Keratinocyte (primary cell): ENCODE results near the gene FSIP1. TPM values are rescaled to one million over a fixed set of nuclear protein-coding genes. Genes with fewer than 3 reads are reported as not detected.
A peak's percentile ranks its signal among the peaks of the same experiment; 100 is the strongest.

Experiments used
- DNase-seq: peaks from one replicate; pipeline ENCODE4 v3.0.0-alpha.2; 2011; ENCODE audit warnings: low read depth, missing footprints, low spot score
- FAIRE-seq: peaks from 2 replicates; lab custom pipeline; 2011; peaks lifted over from hg19 to GRCh38; lab: Jason Lieb, UNC
- H2AFZ ChIP-seq: 2 replicates; pipeline ENCODE4 v1.6.0; 2012; ENCODE audit warnings: low read length, control low read depth, inconsistent platforms; ENCODE audit not compliant: control insufficient read depth
- H3K27ac ChIP-seq: 2 replicates; pipeline ENCODE4 v1.5.1; 2011; ENCODE audit warnings: low read length; ENCODE audit not compliant: control insufficient read depth, insufficient read depth
- H3K27me3 ChIP-seq: 3 replicates; pipeline ENCODE4 v1.6.0; 2011; ENCODE audit warnings: low read length; ENCODE audit not compliant: control insufficient read depth, insufficient read depth; ENCODE audit errors: extremely low read depth
- H3K36me3 ChIP-seq, 2 experiments: 2 replicates in 1 of 2; 3 replicates in 1 of 2; pipeline ENCODE4 v1.5.1; 2011; ENCODE audit warnings: low read length in 2 of 2, mild to moderate bottlenecking in 1 of 2; ENCODE audit not compliant: control insufficient read depth in 2 of 2, insufficient read depth in 2 of 2; ENCODE audit errors: extremely low read depth in 1 of 2
- H3K4me1 ChIP-seq: 3 replicates; pipeline ENCODE4 v1.5.1; 2011; ENCODE audit warnings: low read length; ENCODE audit not compliant: control insufficient read depth, insufficient read depth; ENCODE audit errors: extremely low read depth
- H3K4me2 ChIP-seq: 3 replicates; pipeline ENCODE4 v1.6.0; 2011; ENCODE audit warnings: low read depth, low read length; ENCODE audit not compliant: control insufficient read depth, insufficient read depth; ENCODE audit errors: extremely low read depth
- H3K4me3 ChIP-seq, 3 experiments: fragments of 200-600 bp in 1 of 3; sonication (generic) in 1 of 3; 2 replicates in 2 of 3; 3 replicates in 1 of 3; pipeline ENCODE4 v1.5.1; 2011 to 2016; ENCODE audit warnings: low read length in 3 of 3, mild to moderate bottlenecking in 3 of 3, control low read depth in 2 of 3, inconsistent platforms in 1 of 3, low read depth in 1 of 3, mixed read lengths in 1 of 3, mixed run types in 1 of 3, moderate library complexity in 1 of 3; ENCODE audit not compliant: control insufficient read depth in 2 of 3, insufficient read depth in 2 of 3; ENCODE audit errors: extremely low read depth in 1 of 3
- H3K79me2 ChIP-seq: 2 replicates; pipeline ENCODE4 v1.6.0; 2012; ENCODE audit warnings: low read length; ENCODE audit not compliant: control insufficient read depth, insufficient read depth
- H3K9ac ChIP-seq: 3 replicates; pipeline ENCODE4 v1.6.0; 2011; ENCODE audit warnings: low read length; ENCODE audit not compliant: control insufficient read depth, insufficient read depth; ENCODE audit errors: extremely low read depth
- H3K9me1 ChIP-seq: 3 replicates; pipeline ENCODE4 v1.6.0; 2011; ENCODE audit warnings: low read length; ENCODE audit not compliant: control insufficient read depth, insufficient read depth; ENCODE audit errors: extremely low read depth
- H3K9me3 ChIP-seq: 2 replicates; pipeline ENCODE4 v1.5.1; 2012; ENCODE audit warnings: low read depth, low read length; ENCODE audit not compliant: control insufficient read depth
- H4K20me1 ChIP-seq: 3 replicates; pipeline ENCODE4 v1.6.0; 2011; ENCODE audit warnings: low read length; ENCODE audit not compliant: control insufficient read depth, insufficient read depth; ENCODE audit errors: extremely low read depth
- EZH2 ChIP-seq: IDR thresholded peaks from one replicate; pipeline ENCODE4 v1.6.1; 2012; ENCODE audit warnings: inconsistent platforms, mild to moderate bottlenecking, low read length, moderate library complexity
- dilution Hi-C: fragments of 300-500 bp; cut with MboI; formaldehyde crosslinking; loops from one replicate; pipeline ENCODE4 v1.7.0; 2020; ENCODE audit warnings: low sequenced_read_pairs; ENCODE audit not compliant: extremely low pct_ligation_motif_present
- polyA plus RNA-seq, 5 experiments: library from polyadenylated mRNA; depleted of rRNA in 3 of 5; stranded (reverse) in 3 of 5; stranded (forward) in 1 of 5; unstranded in 1 of 5; fragments of >200 nt; gene quantifications; 1 replicate in 1 of 5; 2 replicates in 3 of 5; 3 replicates in 1 of 5; pipeline versions ENCODE4 v1.2.1 to v1.2.3, GENCODE V29; 2011 to 2012; ENCODE audit warnings: missing spikeins in 2 of 5, low read depth in 1 of 5, low replicate concordance in 1 of 5
- TF ChIP-seq, protein P1 (sequence below), 3 experiments: IDR thresholded peaks in 1 of 3; conservative IDR thresholded peaks in 1 of 3; optimal IDR thresholded peaks in 1 of 3; 2 replicates in 2 of 3; 3 replicates in 1 of 3; pipeline versions ENCODE3 to v1.5.1; 2011; ENCODE audit warnings: low read length in 3 of 3, mild to moderate bottlenecking in 3 of 3, moderate library complexity in 2 of 3, control low read depth in 1 of 3, inconsistent platforms in 1 of 3; ENCODE audit not compliant: insufficient read depth in 2 of 3; ENCODE audit errors: extremely low read depth in 1 of 3

The FSIP1 gene
- polyA plus RNA-seq, 1 donor (not counting 4 experiments of a cell fraction or from before 2014, with no cell fraction given): 1.5 TPM

GRCh38 chr15:39706206-39706605 lies 76.4 kb downstream of the FSIP1 start:
- H3K4me3 ChIP-seq: no peak overlapping the region
- FAIRE-seq: no peak
- H2AFZ ChIP-seq: no peak overlapping the region
- H3K36me3 ChIP-seq: no peaks in the 10 kb centered on the region
- no peak for TF ChIP-seq EZH2
- TF ChIP-seq, protein P1, sequence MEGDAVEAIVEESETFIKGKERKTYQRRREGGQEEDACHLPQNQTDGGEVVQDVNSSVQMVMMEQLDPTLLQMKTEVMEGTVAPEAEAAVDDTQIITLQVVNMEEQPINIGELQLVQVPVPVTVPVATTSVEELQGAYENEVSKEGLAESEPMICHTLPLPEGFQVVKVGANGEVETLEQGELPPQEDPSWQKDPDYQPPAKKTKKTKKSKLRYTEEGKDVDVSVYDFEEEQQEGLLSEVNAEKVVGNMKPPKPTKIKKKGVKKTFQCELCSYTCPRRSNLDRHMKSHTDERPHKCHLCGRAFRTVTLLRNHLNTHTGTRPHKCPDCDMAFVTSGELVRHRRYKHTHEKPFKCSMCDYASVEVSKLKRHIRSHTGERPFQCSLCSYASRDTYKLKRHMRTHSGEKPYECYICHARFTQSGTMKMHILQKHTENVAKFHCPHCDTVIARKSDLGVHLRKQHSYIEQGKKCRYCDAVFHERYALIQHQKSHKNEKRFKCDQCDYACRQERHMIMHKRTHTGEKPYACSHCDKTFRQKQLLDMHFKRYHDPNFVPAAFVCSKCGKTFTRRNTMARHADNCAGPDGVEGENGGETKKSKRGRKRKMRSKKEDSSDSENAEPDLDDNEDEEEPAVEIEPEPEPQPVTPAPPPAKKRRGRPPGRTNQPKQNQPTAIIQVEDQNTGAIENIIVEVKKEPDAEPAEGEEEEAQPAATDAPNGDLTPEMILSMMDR (optimal IDR thresholded peaks at IDR 0.05 in 1 of 3, IDR thresholded peaks at IDR 0.05 in 1 of 3, conservative IDR thresholded peaks at IDR 0.05 in 1 of 3; ENCODE audit: extremely low read depth in 1 of 3, insufficient read depth in 2 of 3, low read length in 3 of 3): no peak
- no peak for DNase-seq
- H3K9me1 ChIP-seq: no peaks in the 10 kb centered on the region
- H3K27me3 ChIP-seq: no peaks in the 10 kb centered on the region
- no peaks in the 10 kb centered on the region for H3K9me3 ChIP-seq
- H4K20me1 ChIP-seq: no peaks in the 10 kb centered on the region
- H3K4me1 ChIP-seq: no peaks in the 10 kb centered on the region
- H3K9ac ChIP-seq: no peak overlapping the region
- dilution Hi-C loops: no loop called here
- H3K4me2 ChIP-seq: no peak overlapping the region
- H3K27ac ChIP-seq: no peak overlapping the region
- no peaks in the 10 kb centered on the region for H3K79me2 ChIP-seq

DNA sequence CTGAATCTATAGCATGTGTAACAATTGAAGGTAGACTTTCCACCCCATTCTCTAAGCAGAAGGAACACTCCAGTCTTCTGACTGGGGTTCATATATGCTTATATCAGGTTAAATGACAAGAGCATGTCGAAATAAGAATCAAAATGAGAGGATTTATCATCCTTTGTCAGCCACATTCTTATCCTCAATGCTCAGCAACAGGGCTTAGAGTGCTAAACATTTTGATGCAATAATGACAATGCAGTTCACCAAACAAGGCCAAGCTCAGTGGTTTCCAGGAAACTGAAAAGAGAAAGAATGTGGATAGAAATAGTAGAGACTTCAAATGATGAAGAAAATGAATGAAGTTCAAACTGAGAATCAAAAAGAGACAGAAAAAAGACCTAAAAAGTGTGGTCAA lies 78.0 kb downstream of the FSIP1 start:
- dilution Hi-C loops: loop anchor here (5.0 kb wide), 1 partner anchor 53 kb away; no protein-coding TSS in a partner anchor
- peak; percentile 57 for FAIRE-seq
- no peaks in the 10 kb centered on the region for H4K20me1 ChIP-seq
- no peaks in the 10 kb centered on the region for H3K9me1 ChIP-seq
- TF ChIP-seq EZH2: no peak
- H3K4me2 ChIP-seq: no peak overlapping the region
- no peaks in the 10 kb centered on the region for H3K36me3 ChIP-seq
- H3K27ac ChIP-seq: no peak overlapping the region
- no peak overlapping the region for H2AFZ ChIP-seq
- DNase-seq: no peak
- no peaks in the 10 kb centered on the region for H3K27me3 ChIP-seq
- H3K4me3 ChIP-seq: no peak overlapping the region
- no peaks in the 10 kb centered on the region for H3K79me2 ChIP-seq
- H3K9me3 ChIP-seq: no peaks in the 10 kb centered on the region
- H3K4me1 ChIP-seq: no peaks in the 10 kb centered on the region
- no peak overlapping the region for H3K9ac ChIP-seq

DNA sequence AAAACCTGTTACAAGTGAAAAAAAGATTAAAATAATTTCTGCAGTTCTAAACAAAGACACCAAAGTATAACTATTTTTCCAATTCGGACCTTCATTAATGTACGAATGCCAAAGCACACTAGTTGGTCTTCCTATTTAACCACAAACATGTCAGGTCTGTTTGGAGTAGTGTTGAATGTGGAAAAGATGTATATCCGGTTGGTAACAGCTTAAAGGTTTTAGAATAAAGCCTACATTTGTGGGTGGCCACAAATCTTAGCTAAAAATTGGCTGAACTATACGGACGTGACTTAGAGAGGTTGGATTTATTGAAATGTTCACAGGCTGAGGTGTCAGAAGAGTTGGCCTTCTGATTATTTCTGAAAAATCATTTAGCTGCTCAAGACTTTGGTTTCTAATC lies 78.4 kb downstream of the FSIP1 start:
- H3K9me3 ChIP-seq: no peaks in the 10 kb centered on the region
- H2AFZ ChIP-seq: no peak overlapping the region
- dilution Hi-C loops: loop anchor here (5.0 kb wide), 1 partner anchor 53 kb away; no protein-coding TSS in a partner anchor
- H3K79me2 ChIP-seq: no peaks in the 10 kb centered on the region
- no peak overlapping the region for H3K9ac ChIP-seq
- no peaks in the 10 kb centered on the region for H4K20me1 ChIP-seq
- no peaks in the 10 kb centered on the region for H3K27me3 ChIP-seq
- H3K9me1 ChIP-seq: no peaks in the 10 kb centered on the region
- DNase-seq: no peak
- no peak overlapping the region for H3K27ac ChIP-seq
- no peak overlapping the region for H3K4me3 ChIP-seq
- H3K36me3 ChIP-seq: no peaks in the 10 kb centered on the region
- no peaks in the 10 kb centered on the region for H3K4me1 ChIP-seq
- H3K4me2 ChIP-seq: no peak overlapping the region
- FAIRE-seq: peak; percentile 39
- TF ChIP-seq, protein P1 (optimal IDR thresholded peaks at IDR 0.05 in 1 of 3, IDR thresholded peaks at IDR 0.05 in 1 of 3, conservative IDR thresholded peaks at IDR 0.05 in 1 of 3; ENCODE audit: extremely low read depth in 1 of 3, insufficient read depth in 2 of 3, low read length in 3 of 3): no peak
- no peak for TF ChIP-seq EZH2
